Cardiac atrium fibroblast (primary cell): ENCODE data around the gene TMEM72. TPM values are rescaled to one million over a fixed set of nuclear protein-coding genes. Genes with fewer than 3 reads are reported as not detected.

Source experiments
- total RNA-seq: library from RNA; depleted of rRNA; stranded (reverse); fragments of >200 nt; gene quantifications from 2 replicates; pipeline ENCODE4 v1.2.3, GENCODE V29; 2015

Gene TMEM72
- total RNA-seq = not detected in 2 replicates

DNA sequence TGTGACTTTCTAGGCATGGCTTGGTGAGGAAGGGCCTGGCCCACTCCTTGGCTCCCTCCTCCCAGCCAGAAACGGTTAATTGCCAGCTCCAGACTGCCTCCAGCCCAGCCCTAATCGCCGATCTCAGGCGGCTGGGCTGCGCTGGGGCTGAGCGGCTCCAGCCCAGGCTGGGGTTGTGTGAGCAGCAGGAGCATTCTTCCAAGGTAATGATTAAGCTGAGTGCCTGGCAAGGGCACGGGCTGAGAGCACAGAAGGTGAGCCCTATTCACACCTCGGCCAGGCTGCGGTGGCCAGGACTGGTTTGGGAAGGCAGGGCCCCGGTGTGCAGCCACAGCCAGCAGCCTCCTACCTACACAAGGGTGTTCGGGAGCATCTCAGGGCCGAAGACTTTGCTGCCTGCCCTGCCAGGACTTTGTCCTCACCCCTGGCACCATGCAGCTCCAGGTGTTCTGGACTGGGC is at the start of gene TMEM72:
Gene TMEM72, plus strand, starts transcription at position 257 of the 460 bp plus-strand sequence. Its CDS starts 176 bp downstream, at position 433.

DNA sequence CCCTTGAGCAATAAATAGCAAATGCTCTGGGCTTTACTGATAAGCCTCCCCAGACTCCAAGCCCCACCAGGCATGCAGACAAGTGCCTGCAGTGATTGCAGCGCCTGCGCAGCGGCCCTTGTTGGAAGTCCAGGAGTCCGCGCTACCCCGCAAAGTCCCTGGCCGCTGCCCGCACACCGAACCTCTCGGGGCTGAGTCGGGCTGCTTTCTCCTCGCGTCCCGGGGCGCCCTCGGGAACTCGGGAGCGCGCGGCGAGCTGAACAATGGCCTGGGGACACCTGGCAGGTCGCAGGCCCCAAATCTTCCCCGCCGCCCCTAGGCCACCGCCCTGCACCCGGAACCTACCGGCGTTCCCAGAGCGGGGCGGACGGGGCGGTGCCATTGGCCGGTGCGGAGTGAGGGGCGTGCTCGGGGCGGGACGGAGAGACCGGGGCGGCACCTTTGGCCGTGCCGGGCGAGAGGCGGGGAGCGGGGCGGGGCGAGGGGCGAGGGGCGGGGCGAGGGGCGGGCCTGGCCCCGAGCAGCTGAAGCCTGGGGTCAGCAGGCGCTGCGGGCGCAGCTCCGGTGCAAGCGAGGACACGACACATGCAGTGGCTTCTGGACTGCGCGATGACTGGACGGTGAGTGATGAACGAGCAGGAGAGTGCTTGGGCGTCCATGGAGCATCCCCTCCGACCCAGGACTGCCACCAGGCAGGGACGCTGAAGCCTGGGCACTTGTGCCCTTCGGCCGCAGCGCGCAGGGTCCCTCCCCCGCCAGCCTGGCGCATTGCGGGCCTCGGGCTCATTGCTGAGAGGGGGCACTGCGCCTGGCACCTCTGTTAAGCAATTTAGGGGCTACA is 48.3 kb downstream of the TMEM72 start, which contains the start of gene RASSF4:
Gene RASSF4, plus strand, starts transcription at position 556 of the 841 bp plus-strand sequence. CDS start 10,401 bp downstream, outside the sequence.

DNA sequence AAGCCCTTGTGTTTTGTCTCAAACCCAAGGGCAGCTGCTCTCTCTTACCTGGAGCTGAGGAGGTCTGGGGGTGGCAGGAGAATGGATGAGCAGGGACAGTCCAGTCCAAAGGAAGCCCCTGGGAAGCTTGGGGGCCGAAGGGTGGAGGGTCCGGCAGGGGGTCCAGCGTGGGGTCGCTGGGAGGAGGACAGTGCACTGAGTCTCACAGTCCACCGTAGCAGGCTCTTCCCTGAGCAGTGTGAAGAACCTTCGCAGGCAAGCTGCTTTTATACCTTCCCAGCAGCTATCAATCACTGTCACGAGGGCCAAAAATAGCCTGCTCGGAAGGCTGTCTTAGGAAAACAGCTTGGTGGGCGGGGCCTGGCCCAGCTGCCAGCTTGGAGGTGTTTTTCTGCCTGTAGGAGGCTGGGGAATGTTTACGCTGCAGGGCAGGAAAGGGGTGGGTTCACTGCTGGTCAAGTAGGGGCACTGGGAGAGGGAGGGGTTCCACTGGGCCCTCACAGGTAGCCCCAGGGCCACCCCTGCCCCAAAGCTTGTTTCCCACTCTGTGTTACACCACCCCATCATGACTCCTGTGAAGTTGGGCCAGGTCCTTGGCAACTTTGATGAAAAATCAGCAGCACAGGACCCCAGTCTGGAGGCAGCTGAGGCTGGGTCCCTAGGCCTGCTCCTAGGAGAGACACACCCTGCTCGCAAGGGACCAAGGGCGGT is 67.6 kb downstream of the TMEM72 start, which contains the start of gene DEPP1:
Gene DEPP1, minus strand, starts transcription at position 240 of the 711 bp plus-strand sequence. CDS start 779 bp downstream, outside the sequence.

Other genes starting within 250 kb of the TMEM72 start
- gene RASSF4, start 48.5 kb downstream of the TMEM72 start, total RNA-seq = 15.3 and 18.6 TPM in 2 replicates
- 57.2 and 84.2 TPM in 2 replicates for gene DEPP1, start 67.5 kb downstream of the TMEM72 start, total RNA-seq
- 11.3 and 12.5 TPM in 2 replicates for gene ZNF22, start 89.6 kb downstream of the TMEM72 start, total RNA-seq